Keratinocyte (primary cell): Measurements from ENCODE around the gene SLC9A2.

ENCODE experiments used
- EZH2 ChIP-seq: IDR thresholded peaks from one replicate; pipeline ENCODE4 v1.6.1; 2012; ENCODE audit warnings: inconsistent platforms, mild to moderate bottlenecking, low read length, moderate library complexity
- TF ChIP-seq, protein P1 (sequence below), 3 experiments: IDR thresholded peaks in 1 of 3; conservative IDR thresholded peaks in 1 of 3; optimal IDR thresholded peaks in 1 of 3; 2 replicates in 2 of 3; 3 replicates in 1 of 3; pipeline versions ENCODE3 to v1.5.1; 2011; ENCODE audit warnings: low read length in 3 of 3, mild to moderate bottlenecking in 3 of 3, moderate library complexity in 2 of 3, control low read depth in 1 of 3, inconsistent platforms in 1 of 3; ENCODE audit not compliant: insufficient read depth in 2 of 3; ENCODE audit errors: extremely low read depth in 1 of 3

DNA sequence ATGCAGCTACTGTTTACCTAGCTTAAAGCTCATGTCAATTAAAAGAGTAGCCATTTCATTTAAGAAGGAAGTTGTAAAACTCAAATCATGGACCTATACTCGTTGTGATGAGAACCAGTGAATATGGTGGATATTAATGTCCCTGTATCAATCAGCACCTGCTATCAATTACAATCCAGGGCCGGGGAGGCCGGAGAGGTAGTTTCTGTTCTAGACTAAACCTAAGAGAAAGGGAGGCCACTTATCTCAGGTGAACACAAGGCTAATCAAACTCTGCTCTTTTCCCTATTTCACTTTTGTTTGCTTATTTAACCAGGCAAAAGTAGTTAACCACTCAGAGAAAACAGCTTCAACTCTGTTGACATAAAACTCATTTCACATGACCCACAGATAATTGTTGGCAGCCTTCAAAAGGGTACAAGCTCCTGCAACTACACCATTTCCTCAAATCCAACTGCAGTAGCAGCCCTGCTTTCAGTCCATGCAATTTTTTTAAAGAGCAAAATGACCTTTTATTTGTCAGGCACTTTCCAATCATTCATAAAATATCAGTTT lies 27.8 kb upstream of the SLC9A2 start:
- TF ChIP-seq, protein P1, sequence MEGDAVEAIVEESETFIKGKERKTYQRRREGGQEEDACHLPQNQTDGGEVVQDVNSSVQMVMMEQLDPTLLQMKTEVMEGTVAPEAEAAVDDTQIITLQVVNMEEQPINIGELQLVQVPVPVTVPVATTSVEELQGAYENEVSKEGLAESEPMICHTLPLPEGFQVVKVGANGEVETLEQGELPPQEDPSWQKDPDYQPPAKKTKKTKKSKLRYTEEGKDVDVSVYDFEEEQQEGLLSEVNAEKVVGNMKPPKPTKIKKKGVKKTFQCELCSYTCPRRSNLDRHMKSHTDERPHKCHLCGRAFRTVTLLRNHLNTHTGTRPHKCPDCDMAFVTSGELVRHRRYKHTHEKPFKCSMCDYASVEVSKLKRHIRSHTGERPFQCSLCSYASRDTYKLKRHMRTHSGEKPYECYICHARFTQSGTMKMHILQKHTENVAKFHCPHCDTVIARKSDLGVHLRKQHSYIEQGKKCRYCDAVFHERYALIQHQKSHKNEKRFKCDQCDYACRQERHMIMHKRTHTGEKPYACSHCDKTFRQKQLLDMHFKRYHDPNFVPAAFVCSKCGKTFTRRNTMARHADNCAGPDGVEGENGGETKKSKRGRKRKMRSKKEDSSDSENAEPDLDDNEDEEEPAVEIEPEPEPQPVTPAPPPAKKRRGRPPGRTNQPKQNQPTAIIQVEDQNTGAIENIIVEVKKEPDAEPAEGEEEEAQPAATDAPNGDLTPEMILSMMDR (optimal IDR thresholded peaks at IDR 0.05 in 1 of 3, IDR thresholded peaks at IDR 0.05 in 1 of 3, conservative IDR thresholded peaks at IDR 0.05 in 1 of 3; ENCODE audit: extremely low read depth in 1 of 3, insufficient read depth in 2 of 3, low read length in 3 of 3): no peak
- TF ChIP-seq EZH2: no peak
